H9 (cell line): ENCODE results near the gene LYRM9. TPM values are rescaled to one million over a fixed set of nuclear protein-coding genes. Genes with fewer than 3 reads are reported as not detected.

ENCODE experiments used
- DNase-seq: peaks from one replicate; pipeline ENCODE4 v3.0.0-alpha.2; 2017
- H2AFZ ChIP-seq: one replicate; pipeline ENCODE4 v1.6.1; 2013; ENCODE audit warnings: mild to moderate bottlenecking, low read length, control low read depth, moderate library complexity
- H2AK5ac ChIP-seq: 2 replicates; pipeline ENCODE4 v1.6.1; 2013; ENCODE audit warnings: low read length, control low read depth, mixed read lengths; ENCODE audit not compliant: insufficient read length
- H2BK120ac ChIP-seq: one replicate; pipeline ENCODE4 v1.6.1; 2013; ENCODE audit warnings: low read depth, mild to moderate bottlenecking, low read length, control low read depth, inconsistent platforms; ENCODE audit not compliant: poor library complexity, severe bottlenecking
- H2BK12ac ChIP-seq: 2 replicates; pipeline ENCODE4 v1.6.1; 2013; ENCODE audit warnings: low read length, control low read depth, mixed read lengths, low read depth; ENCODE audit not compliant: insufficient read length
- H2BK15ac ChIP-seq: 2 replicates; pipeline ENCODE4 v1.6.1; 2013; ENCODE audit warnings: low read depth, low read length, control low read depth
- H2BK20ac ChIP-seq: one replicate; pipeline ENCODE4 v1.6.1; 2013; ENCODE audit warnings: low read depth, mild to moderate bottlenecking, low read length, control low read depth, inconsistent platforms; ENCODE audit not compliant: poor library complexity, severe bottlenecking
- H2BK5ac ChIP-seq: 2 replicates; pipeline ENCODE4 v1.6.1; 2013; ENCODE audit warnings: low read length, control low read depth, mixed read lengths; ENCODE audit not compliant: insufficient read length
- H3K14ac ChIP-seq: 2 replicates; pipeline ENCODE4 v1.6.1; 2013; ENCODE audit warnings: low read length, control low read depth; ENCODE audit not compliant: insufficient read depth
- H3K18ac ChIP-seq: 2 replicates; pipeline ENCODE4 v1.6.1; 2013; ENCODE audit warnings: low read depth, mild to moderate bottlenecking, mixed read lengths, low read length, control low read depth; ENCODE audit not compliant: insufficient read length
- H3K23ac ChIP-seq: 2 replicates; pipeline ENCODE4 v1.6.1; 2013; ENCODE audit warnings: low read length, control low read depth, mixed read lengths, low read depth; ENCODE audit not compliant: insufficient read length
- H3K23me2 ChIP-seq: 2 replicates; pipeline ENCODE4 v1.6.1; 2013; ENCODE audit warnings: low read depth, mild to moderate bottlenecking, mixed read lengths, low read length, control low read depth; ENCODE audit not compliant: insufficient read length, poor library complexity, severe bottlenecking
- H3K27ac ChIP-seq: 2 replicates; pipeline ENCODE4 v1.5.1; 2013; ENCODE audit warnings: low read length, control low read depth, mixed read lengths, low read depth; ENCODE audit not compliant: insufficient read length
- H3K27me3 ChIP-seq: 2 replicates; pipeline ENCODE4 v1.6.1; 2013; ENCODE audit warnings: low read length, control low read depth, inconsistent platforms; ENCODE audit not compliant: insufficient read depth
- H3K4ac ChIP-seq: 2 replicates; pipeline ENCODE4 v1.6.1; 2013; ENCODE audit warnings: low read depth, mild to moderate bottlenecking, control low read depth, inconsistent platforms, low read length, moderate library complexity
- H3K4me1 ChIP-seq: 2 replicates; pipeline ENCODE4 v1.6.1; 2013; ENCODE audit warnings: low read length, control low read depth, inconsistent platforms; ENCODE audit not compliant: insufficient read depth
- H3K4me2 ChIP-seq: 2 replicates; pipeline ENCODE4 v1.6.1; 2013; ENCODE audit warnings: low read length, control low read depth, mixed read lengths; ENCODE audit not compliant: insufficient read length, insufficient read depth
- H3K56ac ChIP-seq: 2 replicates; pipeline ENCODE4 v1.6.1; 2013; ENCODE audit warnings: low read depth, mild to moderate bottlenecking, mixed read lengths, low read length, control low read depth; ENCODE audit not compliant: insufficient read length
- H3K79me1 ChIP-seq: 2 replicates; pipeline ENCODE4 v1.6.1; 2013; ENCODE audit warnings: low read depth, mild to moderate bottlenecking, moderate library complexity, low read length, control low read depth, inconsistent platforms; ENCODE audit not compliant: insufficient read depth, poor library complexity, severe bottlenecking
- H3K79me2 ChIP-seq: 2 replicates; pipeline ENCODE4 v1.6.1; 2013; ENCODE audit warnings: low read length, control low read depth, inconsistent platforms; ENCODE audit not compliant: insufficient read depth
- H3K9ac ChIP-seq: 2 replicates; pipeline ENCODE4 v1.6.1; 2013; ENCODE audit warnings: low read length, control low read depth, mixed read lengths; ENCODE audit not compliant: insufficient read length; ENCODE audit errors: extremely low read depth
- H3K9me3 ChIP-seq: one replicate; pipeline ENCODE4 v1.6.1; 2013; ENCODE audit warnings: low read depth, low read length, inconsistent platforms; ENCODE audit not compliant: control insufficient read depth
- H3T11ph ChIP-seq: one replicate; pipeline ENCODE4 v1.6.1; 2013; ENCODE audit warnings: mild to moderate bottlenecking, low read length, control low read depth, inconsistent platforms
- H4K20me1 ChIP-seq: one replicate; pipeline ENCODE4 v1.6.1; 2013; ENCODE audit not compliant: control insufficient read depth, insufficient read length, insufficient read depth
- H4K5ac ChIP-seq: 2 replicates; pipeline ENCODE4 v1.6.1; 2013; ENCODE audit warnings: low read depth, mild to moderate bottlenecking, mixed read lengths, low read length, control low read depth; ENCODE audit not compliant: insufficient read length
- H4K8ac ChIP-seq: replicated peaks from 2 replicates; pipeline ENCODE4 v1.6.1; 2013; ENCODE audit warnings: low read length, control low read depth, mixed read lengths, low read depth; ENCODE audit not compliant: insufficient read length
- H4K91ac ChIP-seq: 2 replicates; pipeline ENCODE4 v1.6.1; 2013; ENCODE audit warnings: low read depth, mild to moderate bottlenecking, moderate library complexity, mixed read lengths, low read length, control low read depth; ENCODE audit not compliant: insufficient read length
- H3K27ac Mint-ChIP-seq, 3 experiments: 2 replicates in 2 of 3; 3 replicates in 1 of 3; pipeline ENCODE4 v1.8.0; 2020 to 2021; ENCODE audit warnings: mixed read lengths in 3 of 3, mild to moderate bottlenecking in 1 of 3, moderate library complexity in 1 of 3
- H3K27me3 Mint-ChIP-seq: 2 replicates; pipeline ENCODE4 v1.8.0; 2021; ENCODE audit warnings: low read depth, mild to moderate bottlenecking, moderate library complexity, mixed read lengths
- H3K36me3 Mint-ChIP-seq, 3 experiments: 2 replicates in 2 of 3; 3 replicates in 1 of 3; pipeline ENCODE4 v1.8.0; 2020 to 2021; ENCODE audit warnings: low read depth in 3 of 3, mixed read lengths in 3 of 3; ENCODE audit not compliant: insufficient read depth in 1 of 3
- H3K4me1 Mint-ChIP-seq, 2 experiments: 2 replicates each; pipeline ENCODE4 v1.8.0; 2020; ENCODE audit warnings: mixed read lengths in 2 of 2
- H3K4me3 Mint-ChIP-seq, 2 experiments: 2 replicates in 1 of 2; 3 replicates in 1 of 2; pipeline ENCODE4 v1.8.0; 2020 to 2021; ENCODE audit warnings: mild to moderate bottlenecking in 2 of 2, mixed read lengths in 2 of 2, moderate library complexity in 1 of 2
- H3K9me3 Mint-ChIP-seq, 2 experiments: 2 replicates in 1 of 2; 3 replicates in 1 of 2; pipeline ENCODE4 v1.8.0; 2020; ENCODE audit warnings: mild to moderate bottlenecking in 2 of 2, mixed read lengths in 2 of 2, moderate library complexity in 1 of 2
- WGBS: extraction: QIAGEN DNeasy Blood & Tissue Kit; methylation state at CpG from one replicate; pipeline ENCODE4 v1.1.7; 2013; ENCODE audit warnings: missing lambda C conversion rate, low lambda C conversion rate, mixed read lengths; ENCODE audit not compliant: insufficient read length; ENCODE audit errors: extremely low coverage; 5-methylcytosine and 5-hydroxymethylcytosine counted together
- total RNA-seq: library from RNA; stranded (reverse); gene quantifications from 2 replicates; pipeline ENCODE4 v1.2.1, GENCODE V29; 2021
- TF ChIP-seq, protein P1 (sequence below): fragments of 200-600 bp; sonication (generic); conservative IDR thresholded peaks from 3 replicates; pipeline ENCODE4 v1.8.0; 2021; ENCODE audit warnings: antibody characterized with exemption, mild to moderate bottlenecking

The LYRM9 gene
- total RNA-seq, 1 experiment from 2014 or later, result 2.2 TPM

DNA sequence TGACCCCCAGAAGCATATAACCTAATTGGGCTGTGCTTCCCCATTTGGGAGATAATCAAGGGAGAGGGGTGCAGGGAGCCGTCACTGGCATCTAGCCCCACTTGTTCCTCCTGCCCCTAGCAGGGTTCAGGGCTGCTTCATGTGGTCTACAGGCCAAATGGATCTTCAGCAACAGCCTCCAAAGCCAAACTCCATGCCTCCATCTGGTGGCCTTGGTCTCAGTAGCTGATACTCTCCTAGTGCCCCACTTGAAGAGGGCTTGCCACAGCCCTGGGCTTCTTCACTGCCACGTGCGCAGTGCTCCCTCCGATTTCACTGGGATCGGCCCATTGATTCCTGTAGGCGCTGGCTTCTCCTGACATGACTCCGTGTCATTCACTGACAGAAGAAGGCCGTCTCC lies 24.6 kb downstream of the LYRM9 start:
- Mint-ChIP-seq H3K4me3 (no peak overlapping the region), H3K4me1 (peaks cover 0 to 3% of the 10 kb centered on the region in 2 experiments; a peak in 2 of 4 replicates), H3K36me3 (no peaks in the 10 kb centered on the region; a peak in 1 of 7 replicates), H3K27me3 (peaks cover 4% of the 10 kb centered on the region), H3K27ac (no peak overlapping the region), H3K9me3 (no peaks in the 10 kb centered on the region; a peak in 1 of 5 replicates)
- Histone ChIP-seq H3K4me1 (no peaks in the 10 kb centered on the region), H4K20me1 (no peaks in the 10 kb centered on the region), H3K79me1 (no peaks in the 10 kb centered on the region), H4K91ac (no peak overlapping the region), H3K79me2 (no peaks in the 10 kb centered on the region), H3K14ac (no peak overlapping the region; the same call in 1 of the 2 replicates), H2AK5ac (no peak overlapping the region), H3T11ph (no peak overlapping the region), H3K4me2 (no peak overlapping the region), H3K9ac (no peak overlapping the region), H2BK15ac (no peak overlapping the region), H3K18ac (no peak overlapping the region), H4K5ac (no peak overlapping the region), H3K4ac (no peak overlapping the region), H3K27ac (no peak overlapping the region), H2BK5ac (no peak overlapping the region), H4K8ac (no peak overlapping the region), H2BK12ac (no peak overlapping the region), H3K27me3 (no peaks in the 10 kb centered on the region), H3K9me3 (no peaks in the 10 kb centered on the region), H2AFZ (no peak overlapping the region), H3K23me2 (no peaks in the 10 kb centered on the region), H2BK20ac (no peak overlapping the region), H2BK120ac (no peak overlapping the region), H3K23ac (no peak overlapping the region), H3K56ac (no peak overlapping the region)
- no peak for DNase-seq
- WGBS, result no CpG with 5 or more reads among the region's 8 CpGs
- TF ChIP-seq, protein P1, sequence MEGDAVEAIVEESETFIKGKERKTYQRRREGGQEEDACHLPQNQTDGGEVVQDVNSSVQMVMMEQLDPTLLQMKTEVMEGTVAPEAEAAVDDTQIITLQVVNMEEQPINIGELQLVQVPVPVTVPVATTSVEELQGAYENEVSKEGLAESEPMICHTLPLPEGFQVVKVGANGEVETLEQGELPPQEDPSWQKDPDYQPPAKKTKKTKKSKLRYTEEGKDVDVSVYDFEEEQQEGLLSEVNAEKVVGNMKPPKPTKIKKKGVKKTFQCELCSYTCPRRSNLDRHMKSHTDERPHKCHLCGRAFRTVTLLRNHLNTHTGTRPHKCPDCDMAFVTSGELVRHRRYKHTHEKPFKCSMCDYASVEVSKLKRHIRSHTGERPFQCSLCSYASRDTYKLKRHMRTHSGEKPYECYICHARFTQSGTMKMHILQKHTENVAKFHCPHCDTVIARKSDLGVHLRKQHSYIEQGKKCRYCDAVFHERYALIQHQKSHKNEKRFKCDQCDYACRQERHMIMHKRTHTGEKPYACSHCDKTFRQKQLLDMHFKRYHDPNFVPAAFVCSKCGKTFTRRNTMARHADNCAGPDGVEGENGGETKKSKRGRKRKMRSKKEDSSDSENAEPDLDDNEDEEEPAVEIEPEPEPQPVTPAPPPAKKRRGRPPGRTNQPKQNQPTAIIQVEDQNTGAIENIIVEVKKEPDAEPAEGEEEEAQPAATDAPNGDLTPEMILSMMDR, result no peak
